GM20000 (cell line): ENCODE results near the gene ZNF668.

Experiments used
- DNase-seq: peaks from one replicate; pipeline ENCODE4 v3.0.0; 2012; ENCODE audit warnings: low spot score
- TF ChIP-seq, protein P1 (sequence below): IDR thresholded peaks from 2 replicates; pipeline ENCODE4 v1.5.1; 2012; ENCODE audit warnings: mild to moderate bottlenecking, control low read depth; ENCODE audit errors: extremely low read depth, missing control alignments

ZNF668 gene

DNA sequence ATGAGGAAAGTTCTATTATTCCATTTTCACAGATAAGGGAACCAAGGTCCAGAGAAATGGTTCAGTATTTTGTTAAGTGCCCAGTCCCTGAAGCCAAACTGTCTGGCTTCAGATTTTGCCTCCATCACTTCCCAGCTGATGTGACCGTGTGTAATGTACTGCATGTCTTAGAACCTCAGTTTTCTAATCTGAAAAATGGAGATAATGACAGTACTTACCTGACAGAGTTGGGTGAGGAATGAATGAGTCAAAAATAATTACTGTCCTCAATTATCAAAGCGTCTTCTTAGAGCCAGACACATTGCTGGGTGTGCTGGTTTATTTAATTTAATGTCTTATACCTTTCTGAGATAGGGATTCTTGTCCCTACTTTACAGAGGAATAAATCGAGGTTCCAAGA is 6.7 kb downstream of the ZNF668 start:
- TF ChIP-seq, protein P1, sequence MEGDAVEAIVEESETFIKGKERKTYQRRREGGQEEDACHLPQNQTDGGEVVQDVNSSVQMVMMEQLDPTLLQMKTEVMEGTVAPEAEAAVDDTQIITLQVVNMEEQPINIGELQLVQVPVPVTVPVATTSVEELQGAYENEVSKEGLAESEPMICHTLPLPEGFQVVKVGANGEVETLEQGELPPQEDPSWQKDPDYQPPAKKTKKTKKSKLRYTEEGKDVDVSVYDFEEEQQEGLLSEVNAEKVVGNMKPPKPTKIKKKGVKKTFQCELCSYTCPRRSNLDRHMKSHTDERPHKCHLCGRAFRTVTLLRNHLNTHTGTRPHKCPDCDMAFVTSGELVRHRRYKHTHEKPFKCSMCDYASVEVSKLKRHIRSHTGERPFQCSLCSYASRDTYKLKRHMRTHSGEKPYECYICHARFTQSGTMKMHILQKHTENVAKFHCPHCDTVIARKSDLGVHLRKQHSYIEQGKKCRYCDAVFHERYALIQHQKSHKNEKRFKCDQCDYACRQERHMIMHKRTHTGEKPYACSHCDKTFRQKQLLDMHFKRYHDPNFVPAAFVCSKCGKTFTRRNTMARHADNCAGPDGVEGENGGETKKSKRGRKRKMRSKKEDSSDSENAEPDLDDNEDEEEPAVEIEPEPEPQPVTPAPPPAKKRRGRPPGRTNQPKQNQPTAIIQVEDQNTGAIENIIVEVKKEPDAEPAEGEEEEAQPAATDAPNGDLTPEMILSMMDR = no peak

DNA sequence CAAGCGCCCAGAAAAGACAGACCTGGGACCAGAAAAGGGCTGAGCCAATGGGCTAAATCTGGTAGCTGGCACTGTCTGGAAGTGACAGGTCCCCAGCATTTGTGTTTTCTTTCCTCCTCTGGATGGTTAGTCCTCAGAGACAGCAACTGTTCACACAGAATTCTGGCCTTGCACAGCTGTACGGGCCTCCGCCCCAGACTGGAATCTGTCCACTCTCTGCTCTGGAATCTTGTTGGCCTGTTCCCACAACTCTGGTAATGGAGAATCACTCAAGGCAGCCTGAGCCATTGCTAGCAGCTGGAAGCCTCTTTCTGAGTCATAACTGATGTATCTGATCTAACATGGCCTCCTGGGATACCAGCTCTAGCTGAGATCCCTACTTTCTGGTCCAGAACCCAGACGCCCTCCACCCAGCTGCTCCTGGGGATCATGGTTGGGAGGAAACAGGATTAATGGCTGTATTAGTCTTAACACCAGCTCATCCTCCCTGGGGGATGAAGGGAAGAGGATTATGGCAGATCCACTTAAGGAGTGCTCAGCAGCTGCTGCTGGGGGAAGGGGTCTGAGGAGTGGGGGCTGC is 9.1 kb downstream of the ZNF668 start:
- DNase-seq = no peak
- TF ChIP-seq, protein P1 = no peak

More for the DNA sequence above, 6.7 kb downstream of the ZNF668 start:
- DNase-seq = no peak

DNA sequence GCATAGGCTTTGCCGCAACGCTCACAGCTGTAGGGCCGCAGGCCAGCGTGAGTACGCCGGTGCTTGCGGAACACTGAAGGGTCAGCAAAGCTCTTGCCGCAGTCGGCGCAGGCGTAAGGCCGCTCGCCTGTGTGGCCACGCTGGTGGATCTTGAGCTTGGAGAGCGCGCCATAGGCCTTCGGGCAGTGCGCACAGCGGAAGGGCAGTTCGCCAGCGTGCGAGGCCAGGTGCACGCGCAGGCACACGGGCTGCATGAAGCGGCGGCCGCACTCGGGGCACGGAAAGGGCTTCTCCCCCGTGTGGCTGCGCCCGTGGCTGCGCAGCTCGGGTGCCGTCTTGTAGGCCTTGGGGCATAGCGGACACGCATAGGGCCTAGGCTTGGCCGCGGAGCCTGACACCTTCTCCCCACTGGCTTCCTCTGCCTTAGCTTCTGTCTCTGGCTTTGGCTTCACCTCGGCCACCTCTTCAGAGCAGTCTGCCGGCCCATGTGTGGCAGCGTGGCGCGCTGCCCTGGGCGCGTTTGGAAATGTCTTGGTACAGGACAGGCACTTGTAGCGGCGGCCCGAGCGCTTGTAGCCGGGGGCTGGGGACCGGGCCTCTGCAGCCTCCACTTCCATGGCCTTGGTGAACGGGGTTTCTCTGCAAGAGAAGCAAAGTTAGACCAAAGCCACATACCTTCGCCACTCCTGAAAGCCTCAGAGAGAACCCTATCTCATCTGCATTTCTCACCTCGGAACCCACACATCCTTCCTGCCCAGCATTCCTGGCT is 10.0 kb downstream of the ZNF668 start:
- TF ChIP-seq, protein P1 = no peak
- DNase-seq = no peak

DNA sequence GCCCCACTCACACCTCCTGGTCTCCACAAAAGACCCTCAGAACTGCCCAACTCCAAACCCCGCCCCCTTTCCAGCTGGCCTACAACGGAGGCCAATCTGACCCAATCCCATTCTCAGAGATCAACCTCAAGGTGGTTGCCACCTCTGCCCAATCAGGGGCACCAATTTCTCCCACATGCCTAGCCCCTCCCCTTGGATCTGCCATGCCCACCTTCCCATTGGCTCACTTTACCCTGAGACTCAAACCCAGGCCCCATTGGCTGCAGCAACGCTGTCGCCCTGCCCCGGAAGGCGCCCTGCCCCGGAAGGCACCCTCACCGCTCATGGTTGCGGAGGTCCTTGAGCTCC is 10.6 kb downstream of the ZNF668 start:
- no peak for DNase-seq
- TF ChIP-seq, protein P1 = no peak

DNA sequence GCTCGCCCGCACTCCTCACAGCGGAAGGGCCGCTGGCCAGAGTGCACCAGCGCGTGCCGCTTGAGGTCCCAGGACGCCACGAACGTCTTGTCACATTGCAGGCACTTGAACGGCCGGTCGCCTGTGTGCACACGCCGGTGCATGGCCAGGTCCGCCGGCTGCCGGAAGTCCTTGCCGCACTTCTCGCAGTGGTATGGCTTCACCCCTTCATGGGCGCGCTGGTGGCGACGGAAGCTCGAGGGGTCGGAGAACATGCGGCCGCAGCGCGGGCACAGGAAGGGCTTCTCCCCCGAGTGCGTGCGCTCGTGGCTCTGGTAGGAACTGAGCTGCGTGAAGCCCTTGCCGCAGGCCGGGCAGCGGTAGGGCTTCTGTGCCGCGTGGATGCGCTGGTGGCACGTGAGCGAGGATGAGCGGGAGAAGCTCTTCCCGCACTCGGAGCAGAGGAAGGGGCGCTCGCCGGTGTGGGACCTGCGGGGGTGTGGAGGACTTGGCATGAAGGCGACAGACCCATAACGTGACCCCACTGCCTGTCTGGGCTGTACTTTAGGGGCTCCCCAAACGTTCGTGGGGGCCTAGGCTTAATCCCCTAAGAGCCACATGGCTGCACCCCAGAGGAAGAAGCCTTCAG is 12.1 kb downstream of the ZNF668 start:
- no peak for DNase-seq
- TF ChIP-seq, protein P1 = no peak

DNA sequence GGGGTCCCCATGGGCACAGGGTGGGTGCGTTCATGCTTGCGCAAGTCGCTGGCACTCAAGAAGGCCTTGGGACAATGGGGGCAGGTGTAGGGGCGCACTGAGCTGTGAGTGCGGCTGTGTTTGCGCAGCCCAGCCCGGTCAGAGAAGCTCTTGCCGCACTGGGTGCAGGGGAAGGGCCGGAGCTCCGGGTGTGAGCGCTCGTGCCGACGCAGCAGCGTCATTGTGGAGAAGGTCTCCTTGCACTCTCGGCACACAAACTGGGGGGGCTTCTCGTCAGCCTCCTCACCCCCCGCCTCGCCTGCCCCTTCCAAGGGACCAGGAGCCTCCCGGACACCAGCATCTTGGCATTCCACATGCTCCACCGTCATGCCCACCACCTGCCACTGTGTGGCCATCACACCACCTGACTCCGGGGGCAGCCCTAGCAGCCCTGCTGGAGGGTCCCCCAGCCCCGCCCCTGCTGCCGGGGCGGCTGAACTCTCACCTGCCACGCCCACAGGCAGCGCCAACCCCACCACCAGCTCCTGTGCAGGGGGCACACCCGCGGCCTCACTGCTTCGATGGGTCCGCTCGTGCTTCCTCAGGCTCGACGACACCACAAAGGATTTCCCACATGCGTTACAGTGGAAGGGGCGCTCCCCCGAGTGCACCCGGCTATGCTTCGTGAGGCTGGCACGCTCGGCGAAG is 12.8 kb downstream of the ZNF668 start:
- TF ChIP-seq, protein P1 = no peak
- no peak for DNase-seq

DNA sequence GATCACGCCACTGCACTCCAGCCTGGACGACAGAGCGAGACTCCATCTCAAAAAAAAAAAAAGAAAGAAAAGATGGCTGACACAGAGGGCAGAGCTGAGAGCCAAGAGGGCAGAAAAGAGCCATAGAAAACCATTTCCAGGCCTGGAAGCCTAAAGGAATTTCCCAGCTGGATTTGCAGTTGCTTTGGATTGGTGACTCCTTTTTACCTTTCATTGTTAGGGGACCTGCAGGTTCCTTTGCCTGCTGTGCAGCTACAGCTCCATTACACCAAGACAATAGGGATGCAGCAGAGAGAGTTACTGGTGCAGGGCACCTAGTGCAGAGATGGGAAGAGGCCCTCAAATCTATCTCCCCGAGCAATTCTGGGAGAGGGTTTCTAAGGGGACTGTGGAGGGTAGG is 18.4 kb downstream of the ZNF668 start:
- TF ChIP-seq, protein P1 = no peak
- DNase-seq = no peak
